Measurements from ENCODE around the gene CRISP1. TPM values are rescaled to one million over a fixed set of nuclear protein-coding genes. Genes with fewer than 3 reads are reported as not detected.
"Not testable (repeated sequence)": the region's sequence is repeated elsewhere in the genome, so short reads cannot be mapped to it uniquely, and the experiment has no call there.

The CRISP1 gene
- total RNA-seq, 4 donors from 2014 or later, result not detected

DNA sequence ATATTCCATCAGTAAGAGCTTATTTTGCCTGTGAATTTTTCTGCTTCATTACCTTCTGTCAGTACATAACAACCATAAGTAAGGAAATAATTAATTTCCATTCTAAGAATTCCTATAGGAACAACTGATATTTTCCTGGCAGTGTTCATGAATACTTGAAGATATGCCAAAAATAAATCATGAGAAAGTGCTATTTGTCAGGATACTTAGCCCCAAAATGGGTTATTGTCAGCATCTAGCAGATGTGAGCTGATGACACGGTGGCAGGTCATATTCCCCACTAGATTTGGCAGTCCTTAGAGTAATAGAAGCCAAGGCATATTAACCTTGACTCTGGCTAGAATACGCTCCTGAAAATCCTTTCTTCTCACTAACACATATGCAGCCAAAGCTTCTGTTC is 43.2 kb upstream of the CRISP1 start:
- 70 to 80% methylated on average over 2 of the region's 2 CpGs for WGBS, 2 donors
- TF ChIP-seq POLR2A (IDR thresholded peaks at IDR 0.05) (no peak), CTCF (IDR thresholded peaks at IDR 0.05) (no peak)
- no peak for DNase-seq
- intact Hi-C loops (cut with DNase I), result no loop called here
- no peaks in the 10 kb centered on the region for H3K9me3 ChIP-seq
- H3K27me3 ChIP-seq, result no peaks in the 10 kb centered on the region
- no peak overlapping the region for H3K4me3 ChIP-seq (replicated peaks in 1 of 3)
- H3K36me3 ChIP-seq, result no peaks in the 10 kb centered on the region
- no peaks in the 10 kb centered on the region for H3K4me1 ChIP-seq
- no peak overlapping the region for H3K27ac ChIP-seq

DNA sequence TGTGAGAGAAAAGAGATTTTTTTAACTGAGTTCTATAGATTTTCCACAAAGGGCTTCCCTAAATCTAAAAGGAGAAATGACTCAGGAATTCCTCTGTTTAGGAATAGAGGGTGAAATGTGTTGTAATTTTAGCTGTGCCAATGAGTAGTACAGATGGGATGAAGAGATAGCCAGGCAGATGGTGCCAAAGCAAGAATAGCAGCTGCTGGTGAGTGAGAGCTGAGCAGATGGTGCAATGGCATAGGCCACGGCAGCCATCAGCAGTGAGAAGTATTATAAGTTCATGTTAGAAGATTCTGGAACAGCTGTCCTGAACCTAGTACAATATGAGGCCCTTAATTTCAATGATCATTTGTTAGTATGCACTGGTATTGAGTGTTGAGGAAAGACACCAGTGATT is 40.2 kb upstream of the CRISP1 start:
- Histone ChIP-seq H3K4me3 (replicated peaks in 1 of 3) (no peak overlapping the region), H3K27me3 (no peaks in the 10 kb centered on the region), H3K9me3 (no peaks in the 10 kb centered on the region), H3K27ac (no peak overlapping the region), H3K36me3 (no peaks in the 10 kb centered on the region), H3K4me1 (no peaks in the 10 kb centered on the region)
- 73 to 78% methylated on average over 1 of the region's 1 CpG for WGBS, 2 donors
- TF ChIP-seq POLR2A (IDR thresholded peaks at IDR 0.05), result no peak
- TF ChIP-seq CTCF (IDR thresholded peaks at IDR 0.05), result no peak
- intact Hi-C loops (cut with DNase I), result no loop called here
- DNase-seq, result no peak

DNA sequence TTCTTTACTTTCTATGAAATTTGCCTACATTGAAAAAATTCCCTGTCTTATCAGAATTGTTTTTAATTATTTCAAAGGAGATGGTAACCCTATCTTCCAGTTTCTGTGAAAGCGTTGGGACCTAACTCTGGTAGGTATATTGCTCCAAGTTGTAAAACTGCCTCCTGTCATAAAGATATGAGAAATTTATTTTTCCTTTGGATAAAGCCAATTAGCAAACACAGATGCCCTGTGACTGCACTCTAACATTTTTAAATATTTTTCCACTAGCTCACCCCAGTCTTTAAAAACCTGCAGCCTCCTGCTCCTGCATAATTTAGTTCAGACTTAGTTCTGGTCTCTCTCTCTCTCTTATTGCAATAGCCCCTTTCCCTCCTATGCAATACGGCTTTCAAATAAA is 39.0 kb upstream of the CRISP1 start:
- no peak for DNase-seq
- no peak for TF ChIP-seq POLR2A (IDR thresholded peaks at IDR 0.05)
- no peak for TF ChIP-seq CTCF (IDR thresholded peaks at IDR 0.05)
- intact Hi-C loops (cut with DNase I), result no loop called here
- H3K9me3 ChIP-seq, result no peaks in the 10 kb centered on the region
- H3K27ac ChIP-seq, result no peak overlapping the region
- H3K36me3 ChIP-seq, result no peaks in the 10 kb centered on the region
- no peaks in the 10 kb centered on the region for H3K27me3 ChIP-seq
- H3K4me3 ChIP-seq (replicated peaks in 1 of 3), result no peak overlapping the region
- 90% methylated on average over 2 of the region's 2 CpGs for WGBS, 2 donors
- H3K4me1 ChIP-seq, result no peaks in the 10 kb centered on the region

GRCh38 chr6:49902856-49903255 is 36.5 kb upstream of the CRISP1 start:
- H3K36me3 ChIP-seq, result no peaks in the 10 kb centered on the region
- no peak for DNase-seq
- H3K9me3 ChIP-seq, result no peaks in the 10 kb centered on the region
- no peak overlapping the region for H3K27ac ChIP-seq
- H3K27me3 ChIP-seq, result no peaks in the 10 kb centered on the region
- no peak for TF ChIP-seq CTCF (IDR thresholded peaks at IDR 0.05)
- TF ChIP-seq POLR2A (IDR thresholded peaks at IDR 0.05), result no peak
- H3K4me1 ChIP-seq, result no peaks in the 10 kb centered on the region
- WGBS, 2 donors, result 50 to 58% methylated on average over 2 of the region's 2 CpGs
- intact Hi-C loops (cut with DNase I), result no loop called here
- no peak overlapping the region for H3K4me3 ChIP-seq (replicated peaks in 1 of 3)

GRCh38 chr6:49898904-49899566 is 32.7 kb upstream of the CRISP1 start:
- H3K27ac ChIP-seq, result no peak overlapping the region
- H3K4me1 ChIP-seq, result no peaks in the 10 kb centered on the region
- DNase-seq, result no peak
- TF ChIP-seq CTCF (IDR thresholded peaks at IDR 0.05), result no peak
- TF ChIP-seq POLR2A (IDR thresholded peaks at IDR 0.05), result no peak
- no peaks in the 10 kb centered on the region for H3K9me3 ChIP-seq
- H3K27me3 ChIP-seq, result no peaks in the 10 kb centered on the region
- H3K36me3 ChIP-seq, result no peaks in the 10 kb centered on the region
- intact Hi-C loops (cut with DNase I), result no loop called here
- no peak overlapping the region for H3K4me3 ChIP-seq (replicated peaks in 1 of 3)

GRCh38 chr6:49895553-49895952 is 29.2 kb upstream of the CRISP1 start:
- H3K9me3 ChIP-seq; H3K36me3 ChIP-seq; H3K4me1 ChIP-seq; H3K27ac ChIP-seq; intact Hi-C loops (cut with DNase I); H3K4me3 ChIP-seq (replicated peaks in 1 of 3); H3K27me3 ChIP-seq; DNase-seq: not testable (repeated sequence)
